Measurements from ENCODE around the gene NMNAT2. TPM values are rescaled to one million over a fixed set of nuclear protein-coding genes. Genes with fewer than 3 reads are reported as not detected.

Gene NMNAT2
- polyA plus RNA-seq, 1 donor from 2014 or later = 43.8 TPM

DNA sequence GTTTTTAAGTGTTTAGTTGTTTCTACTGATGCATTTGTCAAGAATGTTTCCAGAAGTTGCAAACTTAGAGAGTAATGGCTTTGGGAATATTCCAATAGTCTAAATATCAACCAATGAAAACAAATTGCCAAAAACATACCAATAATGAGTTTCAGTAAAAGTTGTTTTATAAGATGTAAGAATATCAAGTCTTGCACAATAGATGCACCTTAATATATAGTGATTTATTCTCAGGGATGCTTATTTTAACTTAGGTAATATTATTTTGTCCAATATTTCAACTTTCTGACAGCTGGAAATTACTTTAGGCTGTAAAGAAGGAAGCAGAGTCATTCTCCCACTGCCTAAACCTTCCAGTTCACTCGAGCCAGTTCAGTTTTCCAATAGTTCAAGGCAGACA, 5.4 kb upstream of the NMNAT2 start:
- Histone ChIP-seq H2AFZ (ENCODE audit: low read depth, low read length) (no peak overlapping the region), H3K36me3 (ENCODE audit: insufficient read depth, low read length) (no peaks in the 10 kb centered on the region), H3F3A (ENCODE audit: insufficient read depth, low read length, poor library complexity, severe bottlenecking) (no peaks in the 10 kb centered on the region), H3K27ac (ENCODE audit: low read length) (no peak overlapping the region), H3K9ac (ENCODE audit: low read length) (no peak overlapping the region), H4K20me1 (ENCODE audit: insufficient read depth) (no peaks in the 10 kb centered on the region), H3K9me2 (ENCODE audit: insufficient read depth, low read length) (no peaks in the 10 kb centered on the region), H3K4me2 (ENCODE audit: low read length) (no peak overlapping the region), H3K27me3 (ENCODE audit: insufficient read depth, low read depth, low read length) (no peaks in the 10 kb centered on the region), H3K9me3 (ENCODE audit: low read length) (no peaks in the 10 kb centered on the region), H3K4me3 (ENCODE audit: low read length) (no peak overlapping the region), H3K79me2 (replicated peaks; ENCODE audit: insufficient read depth, low read length) (no peaks in the 10 kb centered on the region)
- TF ChIP-seq EZH2 (IDR thresholded peaks at IDR 0.05; ENCODE audit: borderline replicate concordance, insufficient read depth, low read length, poor library complexity, severe bottlenecking) (no peak), TAF1 (IDR thresholded peaks at IDR 0.05; ENCODE audit: low read depth) (no peak), POLR2AphosphoS5 (IDR thresholded peaks at IDR 0.05) (no peak), EP300 (conservative IDR thresholded peaks at IDR 0.05; ENCODE audit: poor library complexity, severe bottlenecking) (no peak), RAD21 (conservative IDR thresholded peaks at IDR 0.05) (no peak), MXI1 (conservative IDR thresholded peaks at IDR 0.05; ENCODE audit: poor library complexity, severe bottlenecking) (no peak), SMC3 (conservative IDR thresholded peaks at IDR 0.05; ENCODE audit: poor library complexity) (no peak)
- TF ChIP-seq, protein P1, sequence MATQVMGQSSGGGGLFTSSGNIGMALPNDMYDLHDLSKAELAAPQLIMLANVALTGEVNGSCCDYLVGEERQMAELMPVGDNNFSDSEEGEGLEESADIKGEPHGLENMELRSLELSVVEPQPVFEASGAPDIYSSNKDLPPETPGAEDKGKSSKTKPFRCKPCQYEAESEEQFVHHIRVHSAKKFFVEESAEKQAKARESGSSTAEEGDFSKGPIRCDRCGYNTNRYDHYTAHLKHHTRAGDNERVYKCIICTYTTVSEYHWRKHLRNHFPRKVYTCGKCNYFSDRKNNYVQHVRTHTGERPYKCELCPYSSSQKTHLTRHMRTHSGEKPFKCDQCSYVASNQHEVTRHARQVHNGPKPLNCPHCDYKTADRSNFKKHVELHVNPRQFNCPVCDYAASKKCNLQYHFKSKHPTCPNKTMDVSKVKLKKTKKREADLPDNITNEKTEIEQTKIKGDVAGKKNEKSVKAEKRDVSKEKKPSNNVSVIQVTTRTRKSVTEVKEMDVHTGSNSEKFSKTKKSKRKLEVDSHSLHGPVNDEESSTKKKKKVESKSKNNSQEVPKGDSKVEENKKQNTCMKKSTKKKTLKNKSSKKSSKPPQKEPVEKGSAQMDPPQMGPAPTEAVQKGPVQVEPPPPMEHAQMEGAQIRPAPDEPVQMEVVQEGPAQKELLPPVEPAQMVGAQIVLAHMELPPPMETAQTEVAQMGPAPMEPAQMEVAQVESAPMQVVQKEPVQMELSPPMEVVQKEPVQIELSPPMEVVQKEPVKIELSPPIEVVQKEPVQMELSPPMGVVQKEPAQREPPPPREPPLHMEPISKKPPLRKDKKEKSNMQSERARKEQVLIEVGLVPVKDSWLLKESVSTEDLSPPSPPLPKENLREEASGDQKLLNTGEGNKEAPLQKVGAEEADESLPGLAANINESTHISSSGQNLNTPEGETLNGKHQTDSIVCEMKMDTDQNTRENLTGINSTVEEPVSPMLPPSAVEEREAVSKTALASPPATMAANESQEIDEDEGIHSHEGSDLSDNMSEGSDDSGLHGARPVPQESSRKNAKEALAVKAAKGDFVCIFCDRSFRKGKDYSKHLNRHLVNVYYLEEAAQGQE (IDR thresholded peaks at IDR 0.05; ENCODE audit: borderline replicate concordance) = no peak
- TF ChIP-seq, protein P2, sequence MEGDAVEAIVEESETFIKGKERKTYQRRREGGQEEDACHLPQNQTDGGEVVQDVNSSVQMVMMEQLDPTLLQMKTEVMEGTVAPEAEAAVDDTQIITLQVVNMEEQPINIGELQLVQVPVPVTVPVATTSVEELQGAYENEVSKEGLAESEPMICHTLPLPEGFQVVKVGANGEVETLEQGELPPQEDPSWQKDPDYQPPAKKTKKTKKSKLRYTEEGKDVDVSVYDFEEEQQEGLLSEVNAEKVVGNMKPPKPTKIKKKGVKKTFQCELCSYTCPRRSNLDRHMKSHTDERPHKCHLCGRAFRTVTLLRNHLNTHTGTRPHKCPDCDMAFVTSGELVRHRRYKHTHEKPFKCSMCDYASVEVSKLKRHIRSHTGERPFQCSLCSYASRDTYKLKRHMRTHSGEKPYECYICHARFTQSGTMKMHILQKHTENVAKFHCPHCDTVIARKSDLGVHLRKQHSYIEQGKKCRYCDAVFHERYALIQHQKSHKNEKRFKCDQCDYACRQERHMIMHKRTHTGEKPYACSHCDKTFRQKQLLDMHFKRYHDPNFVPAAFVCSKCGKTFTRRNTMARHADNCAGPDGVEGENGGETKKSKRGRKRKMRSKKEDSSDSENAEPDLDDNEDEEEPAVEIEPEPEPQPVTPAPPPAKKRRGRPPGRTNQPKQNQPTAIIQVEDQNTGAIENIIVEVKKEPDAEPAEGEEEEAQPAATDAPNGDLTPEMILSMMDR (IDR thresholded peaks at IDR 0.05; ENCODE audit: poor library complexity, severe bottlenecking) = no peak

GRCh38 chr1:183419399-183419798, 1.2 kb upstream of the NMNAT2 start:
- H3K4me3 ChIP-seq (ENCODE audit: low read length) = peak overlapping the region; percentile 90
- peak overlapping the region; percentile 97 for H3K9ac ChIP-seq (ENCODE audit: low read length)
- H3K4me2 ChIP-seq (ENCODE audit: low read length) = peak overlapping the region; percentile 40
- H3K27ac ChIP-seq (ENCODE audit: low read length) = peak overlapping the region; percentile 98
- H3K27me3 ChIP-seq (ENCODE audit: insufficient read depth, low read depth, low read length) = no peaks in the 10 kb centered on the region
- no peaks in the 10 kb centered on the region for H3K36me3 ChIP-seq (ENCODE audit: insufficient read depth, low read length)
- no peaks in the 10 kb centered on the region for H3K9me2 ChIP-seq (ENCODE audit: insufficient read depth, low read length)
- H2AFZ ChIP-seq (ENCODE audit: low read depth, low read length) = no peak overlapping the region
- TF ChIP-seq EP300 (conservative IDR thresholded peaks at IDR 0.05; ENCODE audit: poor library complexity, severe bottlenecking) (peak; percentile 88), EZH2 (IDR thresholded peaks at IDR 0.05; ENCODE audit: borderline replicate concordance, insufficient read depth, low read length, poor library complexity, severe bottlenecking) (no peak), TAF1 (IDR thresholded peaks at IDR 0.05; ENCODE audit: low read depth) (no peak), MXI1 (conservative IDR thresholded peaks at IDR 0.05; ENCODE audit: poor library complexity, severe bottlenecking) (no peak), SMC3 (conservative IDR thresholded peaks at IDR 0.05; ENCODE audit: poor library complexity) (no peak), POLR2AphosphoS5 (IDR thresholded peaks at IDR 0.05) (peak; percentile 81), RAD21 (conservative IDR thresholded peaks at IDR 0.05) (no peak)
- TF ChIP-seq, protein P2 (IDR thresholded peaks at IDR 0.05; ENCODE audit: poor library complexity, severe bottlenecking) = peak; percentile 55
- TF ChIP-seq, protein P1 (IDR thresholded peaks at IDR 0.05; ENCODE audit: borderline replicate concordance) = peak; percentile 70
- peaks cover 7% of the 10 kb centered on the region for H4K20me1 ChIP-seq (ENCODE audit: insufficient read depth)
- H3K9me3 ChIP-seq (ENCODE audit: low read length) = no peaks in the 10 kb centered on the region
- H3F3A ChIP-seq (ENCODE audit: insufficient read depth, low read length, poor library complexity, severe bottlenecking) = peaks cover 4% of the 10 kb centered on the region
- peaks cover 28% of the 10 kb centered on the region for H3K79me2 ChIP-seq (replicated peaks; ENCODE audit: insufficient read depth, low read length)
